ENCODE results near the gene ZNF282.
"Not testable (repeated sequence)": the region's sequence is repeated elsewhere in the genome, so short reads cannot be mapped to it uniquely, and the experiment has no call there.

The ZNF282 gene

DNA sequence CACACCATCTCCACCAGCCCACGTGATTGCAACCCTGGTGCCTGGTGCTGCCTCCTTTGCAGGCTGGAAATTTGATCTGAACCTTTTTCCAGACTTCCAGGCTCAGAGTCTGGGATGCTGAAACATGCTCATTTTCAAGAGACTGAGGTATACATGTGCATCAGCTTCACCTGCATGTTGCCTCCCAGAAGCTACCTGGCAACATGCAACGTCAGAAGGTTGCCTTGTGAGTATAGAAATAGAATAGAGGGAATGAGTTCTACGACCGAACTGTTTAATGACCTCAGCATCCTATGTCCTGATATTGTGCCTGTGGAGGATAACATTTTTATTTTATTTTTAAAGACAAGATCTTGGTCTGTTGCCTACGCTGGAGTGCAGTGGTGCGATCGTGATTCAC, 42.2 kb downstream of the ZNF282 start:
- H3K27me3 ChIP-seq (ENCODE audit: control insufficient read depth in 2 of 2, insufficient read depth in 2 of 2, low read length in 2 of 2), result no peaks in the 10 kb centered on the region
- H3K36me3 ChIP-seq (ENCODE audit: control insufficient read depth in 2 of 2, insufficient read depth in 2 of 2, low read length in 2 of 2), result no peaks in the 10 kb centered on the region
- peaks cover 7 to 9% of the 10 kb centered on the region in 2 donors for H3K4me1 ChIP-seq (ENCODE audit: control insufficient read depth in 2 of 2, insufficient read depth in 2 of 2, low read length in 2 of 2)
- no peak overlapping the region for H3K9ac ChIP-seq (ENCODE audit: low read depth in 1 of 2, low read length in 2 of 2)
- H3K4me3 ChIP-seq (ENCODE audit: low read length in 2 of 2), result no peak overlapping the region
- no peak overlapping the region for H3K27ac ChIP-seq (ENCODE audit: low read depth in 2 of 2, low read length in 2 of 2)
- no peaks in the 10 kb centered on the region for H3K9me3 ChIP-seq (ENCODE audit: control insufficient read depth in 2 of 2, low read length in 2 of 2)

DNA sequence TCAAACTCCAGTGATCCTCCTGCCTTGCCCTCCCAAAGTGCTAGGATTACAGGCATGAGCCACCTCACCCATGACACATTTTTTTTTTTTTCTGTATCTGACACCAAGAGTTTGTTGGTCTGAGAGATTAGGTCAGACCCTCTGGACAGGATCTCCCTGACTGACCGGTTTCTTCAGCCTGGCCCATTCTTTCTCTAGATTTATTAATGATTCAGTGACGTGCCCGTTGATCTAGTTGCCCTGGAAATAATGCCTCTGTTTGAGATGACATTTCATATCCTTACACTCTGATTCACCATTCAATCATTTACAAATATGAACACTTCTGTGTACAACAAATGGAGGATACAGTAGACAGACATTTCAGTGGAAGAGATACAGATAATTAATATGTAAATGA, 42.7 kb downstream of the ZNF282 start:
- Histone ChIP-seq H3K4me1 (ENCODE audit: control insufficient read depth in 2 of 2, insufficient read depth in 2 of 2, low read length in 2 of 2) (peaks cover 7 to 9% of the 10 kb centered on the region in 2 donors), H3K27me3 (ENCODE audit: control insufficient read depth in 2 of 2, insufficient read depth in 2 of 2, low read length in 2 of 2) (no peaks in the 10 kb centered on the region), H3K9ac (ENCODE audit: low read depth in 1 of 2, low read length in 2 of 2) (no peak overlapping the region), H3K36me3 (ENCODE audit: control insufficient read depth in 2 of 2, insufficient read depth in 2 of 2, low read length in 2 of 2) (no peaks in the 10 kb centered on the region), H3K9me3 (ENCODE audit: control insufficient read depth in 2 of 2, low read length in 2 of 2) (no peaks in the 10 kb centered on the region), H3K4me3 (ENCODE audit: low read length in 2 of 2) (no peak overlapping the region), H3K27ac (ENCODE audit: low read depth in 2 of 2, low read length in 2 of 2) (no peak overlapping the region)

DNA sequence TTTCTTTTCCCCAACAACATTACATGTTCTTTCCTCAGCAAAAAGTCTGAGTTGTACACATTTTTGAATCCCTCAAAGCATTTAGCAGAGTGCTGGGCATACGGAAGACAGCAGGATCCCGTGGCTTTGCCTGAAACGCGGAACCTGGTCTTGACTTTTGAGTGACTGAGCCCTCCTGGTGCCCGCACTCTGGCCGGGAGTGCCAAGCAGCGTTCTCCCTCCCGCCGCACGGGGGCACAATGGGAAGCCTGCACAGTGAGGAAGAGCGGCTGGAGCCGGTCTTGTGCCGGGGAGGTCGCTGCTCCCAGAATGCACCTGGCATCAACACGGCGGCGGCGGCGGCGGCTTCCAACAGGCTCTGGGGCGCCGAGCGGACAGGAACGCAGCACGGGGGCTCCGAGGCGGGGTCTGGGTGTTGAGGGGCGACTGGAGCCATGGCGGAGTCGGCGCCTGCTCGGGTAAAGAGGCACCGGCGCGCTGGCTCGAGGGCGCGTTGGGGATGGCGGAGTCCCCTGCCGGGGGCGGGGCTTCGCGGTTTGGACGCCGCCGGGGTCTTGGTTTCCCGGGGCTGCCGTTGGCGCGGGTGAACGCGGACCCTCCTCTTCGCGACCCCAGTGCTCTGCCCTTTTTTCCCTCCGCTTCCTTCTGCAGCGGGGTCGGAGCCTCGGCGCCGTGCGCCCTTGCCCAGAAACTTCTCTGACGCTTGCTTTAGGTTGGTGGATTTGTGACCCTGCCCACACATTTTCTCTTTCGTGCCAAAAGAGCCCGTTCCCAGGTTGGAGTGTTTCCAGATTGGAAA, 44.2 kb downstream of the ZNF282 start, which contains the start of gene ZNF212:
TSS of gene ZNF212 (plus strand) at position 307 of the 799 bp plus-strand sequence. CDS start at position 435, 128 bp downstream.
- H3K9me3 ChIP-seq (ENCODE audit: control insufficient read depth in 2 of 2, low read length in 2 of 2), result no peaks in the 10 kb centered on the region
- peak within 1 kb of the TSS; percentile 28 to 61 for H3K27ac ChIP-seq (ENCODE audit: low read depth in 2 of 2, low read length in 2 of 2)
- H3K27me3 ChIP-seq (ENCODE audit: control insufficient read depth in 2 of 2, insufficient read depth in 2 of 2, low read length in 2 of 2), result no peaks in the 10 kb centered on the region
- H3K4me3 ChIP-seq (ENCODE audit: low read length in 2 of 2), result peak within 1 kb of the TSS; percentile 76 to 97
- H3K4me1 ChIP-seq (ENCODE audit: control insufficient read depth in 2 of 2, insufficient read depth in 2 of 2, low read length in 2 of 2), result peaks cover 7 to 9% of the 10 kb centered on the region in 2 donors
- H3K9ac ChIP-seq (ENCODE audit: low read depth in 1 of 2, low read length in 2 of 2), result peak within 1 kb of the TSS; percentile 78 to 89
- H3K36me3 ChIP-seq (ENCODE audit: control insufficient read depth in 2 of 2, insufficient read depth in 2 of 2, low read length in 2 of 2), result no peaks in the 10 kb centered on the region

DNA sequence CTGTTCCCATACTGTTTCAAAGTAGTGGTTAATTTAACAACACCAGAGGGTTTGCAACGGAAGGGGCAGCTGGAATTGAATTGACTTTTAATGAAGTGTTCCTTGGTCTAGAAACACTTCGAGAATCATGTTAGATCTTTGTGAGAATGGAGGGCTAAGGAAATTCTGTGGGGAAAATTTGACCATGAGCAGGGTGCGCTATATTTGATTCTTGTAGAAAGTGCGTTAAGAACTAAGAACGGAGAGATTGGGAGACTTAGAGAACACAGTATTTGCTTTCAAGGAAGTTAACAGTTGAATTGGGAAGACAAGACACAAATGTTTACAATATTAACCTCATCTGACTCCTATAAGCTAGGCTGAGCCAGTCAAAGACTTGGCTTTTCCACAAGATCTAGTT, 45.3 kb downstream of the ZNF282 start:
- Histone ChIP-seq H3K9me3 (ENCODE audit: control insufficient read depth in 2 of 2, low read length in 2 of 2) (no peaks in the 10 kb centered on the region), H3K27ac (ENCODE audit: low read depth in 2 of 2, low read length in 2 of 2) (no peak overlapping the region), H3K4me1 (ENCODE audit: control insufficient read depth in 2 of 2, insufficient read depth in 2 of 2, low read length in 2 of 2) (peaks cover 7 to 9% of the 10 kb centered on the region in 2 donors), H3K9ac (ENCODE audit: low read depth in 1 of 2, low read length in 2 of 2) (peak overlapping the region in 1 of 2 donors; percentile 9), H3K27me3 (ENCODE audit: control insufficient read depth in 2 of 2, insufficient read depth in 2 of 2, low read length in 2 of 2) (no peaks in the 10 kb centered on the region), H3K4me3 (ENCODE audit: low read length in 2 of 2) (peak overlapping the region; percentile 76 to 97), H3K36me3 (ENCODE audit: control insufficient read depth in 2 of 2, insufficient read depth in 2 of 2, low read length in 2 of 2) (no peaks in the 10 kb centered on the region)

DNA sequence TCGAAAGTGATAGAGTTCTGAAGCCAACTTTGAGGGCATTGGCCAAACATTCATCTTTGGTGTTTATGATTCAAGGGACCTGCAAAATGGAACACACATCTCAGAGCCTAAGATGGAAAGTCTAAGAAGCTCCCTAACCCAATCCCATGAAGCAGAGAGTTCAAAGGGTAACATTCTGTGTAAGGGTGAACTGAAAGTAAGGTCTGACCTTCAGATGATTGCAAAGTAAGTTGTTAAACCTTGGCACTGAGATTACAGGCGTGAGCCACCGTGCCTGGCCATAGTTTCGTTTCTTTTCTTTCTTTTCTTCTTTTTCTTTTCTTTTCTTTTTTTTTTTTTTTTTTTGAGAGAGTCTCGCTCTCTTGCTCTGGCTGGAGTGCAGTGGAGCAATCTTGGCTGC, 46.4 kb downstream of the ZNF282 start:
- Histone ChIP-seq H3K27ac (ENCODE audit: low read depth in 2 of 2, low read length in 2 of 2) (no peak overlapping the region), H3K9ac (ENCODE audit: low read depth in 1 of 2, low read length in 2 of 2) (no peak overlapping the region), H3K9me3 (ENCODE audit: control insufficient read depth in 2 of 2, low read length in 2 of 2) (no peaks in the 10 kb centered on the region), H3K36me3 (ENCODE audit: control insufficient read depth in 2 of 2, insufficient read depth in 2 of 2, low read length in 2 of 2) (no peaks in the 10 kb centered on the region), H3K4me1 (ENCODE audit: control insufficient read depth in 2 of 2, insufficient read depth in 2 of 2, low read length in 2 of 2) (peaks cover 7 to 9% of the 10 kb centered on the region in 2 donors), H3K4me3 (ENCODE audit: low read length in 2 of 2) (no peak overlapping the region), H3K27me3 (ENCODE audit: control insufficient read depth in 2 of 2, insufficient read depth in 2 of 2, low read length in 2 of 2) (no peaks in the 10 kb centered on the region)

DNA sequence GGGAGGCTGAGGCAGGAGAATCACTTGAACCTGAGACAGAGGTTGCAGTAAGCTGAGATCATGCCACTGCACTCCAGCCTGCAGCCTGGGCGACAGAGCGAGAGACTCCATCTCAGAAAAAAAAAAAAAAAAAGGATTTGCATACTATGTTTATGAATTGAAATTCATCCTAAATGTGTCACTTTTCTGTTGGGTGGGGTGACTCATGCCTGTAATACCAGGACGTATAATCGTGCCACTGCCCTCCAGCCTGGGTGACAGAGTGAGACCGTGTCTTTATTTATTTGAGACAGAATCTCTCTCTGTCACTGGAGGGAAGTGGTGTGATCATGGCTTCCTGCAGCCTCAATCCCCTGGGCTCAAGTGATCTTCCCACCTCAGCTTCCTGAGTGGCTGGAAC, 49.9 kb downstream of the ZNF282 start:
- H3K9me3 ChIP-seq (ENCODE audit: control insufficient read depth in 2 of 2, low read length in 2 of 2), result no peaks in the 10 kb centered on the region
- no peak overlapping the region for H3K9ac ChIP-seq (ENCODE audit: low read depth in 1 of 2, low read length in 2 of 2)
- no peaks in the 10 kb centered on the region for H3K36me3 ChIP-seq (ENCODE audit: control insufficient read depth in 2 of 2, insufficient read depth in 2 of 2, low read length in 2 of 2)
- no peak overlapping the region for H3K4me3 ChIP-seq (ENCODE audit: low read length in 2 of 2)
- no peak overlapping the region for H3K27ac ChIP-seq (ENCODE audit: low read depth in 2 of 2, low read length in 2 of 2)
- H3K4me1 ChIP-seq (ENCODE audit: control insufficient read depth in 2 of 2, insufficient read depth in 2 of 2, low read length in 2 of 2), result peaks cover 6 to 7% of the 10 kb centered on the region in 2 donors
- no peaks in the 10 kb centered on the region for H3K27me3 ChIP-seq (ENCODE audit: control insufficient read depth in 2 of 2, insufficient read depth in 2 of 2, low read length in 2 of 2)

DNA sequence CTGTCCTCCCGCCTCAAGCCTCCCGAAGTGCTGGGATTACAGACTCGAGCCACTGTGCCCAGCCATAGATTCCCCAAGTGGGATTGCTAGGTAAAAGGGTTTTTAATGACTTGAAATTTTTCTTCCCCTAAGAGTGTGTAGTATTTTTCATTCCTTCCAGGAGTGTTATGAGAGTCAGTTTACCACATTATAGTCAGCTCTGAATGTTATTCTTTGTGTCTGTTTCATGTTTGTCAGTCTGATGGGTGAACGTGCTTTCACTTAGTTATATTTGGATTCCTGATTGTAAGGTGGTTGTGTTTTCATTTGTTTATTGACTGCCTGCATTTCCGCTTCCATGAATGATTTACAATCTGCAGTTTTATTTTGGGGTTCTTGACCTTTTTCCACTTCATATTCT, 50.4 kb downstream of the ZNF282 start:
- Histone ChIP-seq H3K27me3 (ENCODE audit: control insufficient read depth in 2 of 2, insufficient read depth in 2 of 2, low read length in 2 of 2) (no peaks in the 10 kb centered on the region), H3K36me3 (ENCODE audit: control insufficient read depth in 2 of 2, insufficient read depth in 2 of 2, low read length in 2 of 2) (peaks cover 4% of the 10 kb centered on the region in 2 donors), H3K9ac (ENCODE audit: low read depth in 1 of 2, low read length in 2 of 2) (no peak overlapping the region), H3K27ac (ENCODE audit: low read depth in 2 of 2, low read length in 2 of 2) (no peak overlapping the region), H3K4me1 (ENCODE audit: control insufficient read depth in 2 of 2, insufficient read depth in 2 of 2, low read length in 2 of 2) (peaks cover 2% of the 10 kb centered on the region in 2 donors), H3K9me3 (ENCODE audit: control insufficient read depth in 2 of 2, low read length in 2 of 2) (no peaks in the 10 kb centered on the region), H3K4me3 (ENCODE audit: low read length in 2 of 2) (no peak overlapping the region)

DNA sequence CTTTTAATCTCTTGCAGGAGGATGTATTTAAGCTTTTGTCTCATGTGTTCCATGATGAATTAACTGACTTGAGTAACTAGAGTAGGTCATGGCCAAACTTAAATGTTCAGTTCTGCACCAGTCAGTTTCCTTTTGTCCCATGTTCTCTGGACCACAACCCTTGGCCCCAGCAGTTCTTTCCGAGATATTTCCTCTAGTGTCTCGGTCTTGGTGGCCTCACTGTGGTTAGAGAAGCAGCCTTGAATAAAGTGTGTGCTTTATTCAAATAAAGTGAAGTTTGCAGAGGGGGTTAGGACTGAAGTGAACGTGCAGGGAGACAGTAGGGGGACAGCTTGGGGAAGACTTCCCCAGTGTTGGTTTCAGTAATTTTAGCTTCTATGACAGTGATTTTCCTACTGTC, 53.4 kb downstream of the ZNF282 start:
- Histone ChIP-seq H3K27me3 (ENCODE audit: control insufficient read depth in 2 of 2, insufficient read depth in 2 of 2, low read length in 2 of 2) (no peaks in the 10 kb centered on the region), H3K4me3 (ENCODE audit: low read length in 2 of 2) (no peak overlapping the region), H3K36me3 (ENCODE audit: control insufficient read depth in 2 of 2, insufficient read depth in 2 of 2, low read length in 2 of 2) (peaks cover 23 to 24% of the 10 kb centered on the region in 2 donors), H3K27ac (ENCODE audit: low read depth in 2 of 2, low read length in 2 of 2) (no peak overlapping the region), H3K9me3 (ENCODE audit: control insufficient read depth in 2 of 2, low read length in 2 of 2) (no peaks in the 10 kb centered on the region), H3K4me1 (ENCODE audit: control insufficient read depth in 2 of 2, insufficient read depth in 2 of 2, low read length in 2 of 2) (no peaks in the 10 kb centered on the region), H3K9ac (ENCODE audit: low read depth in 1 of 2, low read length in 2 of 2) (no peak overlapping the region)

DNA sequence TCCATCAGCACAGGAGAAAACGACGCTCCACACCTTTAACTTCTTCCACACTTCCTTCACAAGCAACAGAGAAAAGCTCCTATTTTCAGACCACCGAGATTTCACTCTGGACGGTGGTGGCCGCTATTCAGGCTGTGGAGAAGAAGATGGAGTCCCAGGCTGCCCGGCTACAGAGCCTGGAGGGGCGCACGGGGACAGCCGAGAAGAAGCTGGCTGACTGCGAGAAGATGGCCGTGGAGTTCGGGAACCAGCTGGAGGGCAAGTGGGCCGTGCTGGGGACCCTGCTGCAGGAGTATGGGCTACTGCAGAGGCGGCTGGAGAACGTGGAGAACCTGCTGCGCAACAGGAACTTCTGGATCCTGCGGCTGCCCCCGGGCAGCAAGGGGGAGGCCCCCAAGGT, 54.8 kb downstream of the ZNF282 start:
- not testable (repeated sequence) for H3K27me3 ChIP-seq (ENCODE audit: control insufficient read depth in 2 of 2, insufficient read depth in 2 of 2, low read length in 2 of 2); H3K27ac ChIP-seq (ENCODE audit: low read depth in 2 of 2, low read length in 2 of 2); H3K9ac ChIP-seq (ENCODE audit: low read depth in 1 of 2, low read length in 2 of 2); H3K9me3 ChIP-seq (ENCODE audit: control insufficient read depth in 2 of 2, low read length in 2 of 2); H3K4me1 ChIP-seq (ENCODE audit: control insufficient read depth in 2 of 2, insufficient read depth in 2 of 2, low read length in 2 of 2); H3K4me3 ChIP-seq (ENCODE audit: low read length in 2 of 2)
- peaks cover 34 to 36% of the 10 kb centered on the region in 2 donors for H3K36me3 ChIP-seq (ENCODE audit: control insufficient read depth in 2 of 2, insufficient read depth in 2 of 2, low read length in 2 of 2)

DNA sequence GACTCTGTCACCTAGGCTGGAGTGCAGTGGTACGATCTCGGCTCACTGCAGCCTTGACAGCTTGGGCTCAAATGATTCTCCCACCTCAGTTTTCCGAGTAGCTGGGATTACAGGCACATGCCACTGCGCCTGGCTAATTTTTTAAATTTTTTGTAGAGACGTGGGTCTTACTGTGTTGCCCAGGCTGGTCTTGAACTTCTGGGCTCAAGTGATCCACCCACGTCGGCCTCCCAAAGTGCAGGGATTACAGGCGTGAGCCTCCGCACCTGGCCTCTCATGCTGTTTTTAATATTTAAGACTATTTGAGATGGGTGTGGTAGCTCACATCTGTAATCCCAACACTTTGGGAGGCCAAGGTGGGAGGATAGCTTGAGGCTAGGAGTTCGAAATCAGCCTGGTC, 56.2 kb downstream of the ZNF282 start:
- not testable (repeated sequence) for H3K4me1 ChIP-seq (ENCODE audit: control insufficient read depth in 2 of 2, insufficient read depth in 2 of 2, low read length in 2 of 2); H3K9ac ChIP-seq (ENCODE audit: low read depth in 1 of 2, low read length in 2 of 2); H3K27ac ChIP-seq (ENCODE audit: low read depth in 2 of 2, low read length in 2 of 2); H3K4me3 ChIP-seq (ENCODE audit: low read length in 2 of 2); H3K9me3 ChIP-seq (ENCODE audit: control insufficient read depth in 2 of 2, low read length in 2 of 2); H3K27me3 ChIP-seq (ENCODE audit: control insufficient read depth in 2 of 2, insufficient read depth in 2 of 2, low read length in 2 of 2)
- H3K36me3 ChIP-seq (ENCODE audit: control insufficient read depth in 2 of 2, insufficient read depth in 2 of 2, low read length in 2 of 2), result peaks cover 35 to 44% of the 10 kb centered on the region in 2 donors

Data from mucosa of rectum (tissue), 2 donors.